Measurements from ENCODE around the gene RTP3.
"Not testable (repeated sequence)": the region's sequence is repeated elsewhere in the genome, so short reads cannot be mapped to it uniquely, and the experiment has no call there.

The RTP3 gene

GRCh38 chr3:46542344-46542743 is 44.6 kb downstream of the RTP3 start:
- H3K36me3 ChIP-seq (ENCODE audit: insufficient read depth, low read length): no peaks in the 10 kb centered on the region
- H3K4me1 ChIP-seq (ENCODE audit: insufficient read depth, low read length): no peaks in the 10 kb centered on the region
- no peak overlapping the region for H2AFZ ChIP-seq (ENCODE audit: low read depth, low read length)
- H3K9me3 ChIP-seq (ENCODE audit: low read length): no peaks in the 10 kb centered on the region
- H3K4me3 ChIP-seq (ENCODE audit: low read length): no peak overlapping the region
- peaks cover 2% of the 10 kb centered on the region for H3K27me3 ChIP-seq (ENCODE audit: insufficient read depth, low read length)

- H3K9me3 ChIP-seq (ENCODE audit: low read length): no peaks in the 10 kb centered on the region
- H2AFZ ChIP-seq (ENCODE audit: low read depth, low read length): no peak overlapping the region
- H3K4me3 ChIP-seq (ENCODE audit: low read length): no peak overlapping the region
- H3K36me3 ChIP-seq (ENCODE audit: insufficient read depth, low read length): no peaks in the 10 kb centered on the region
- H3K4me1 ChIP-seq (ENCODE audit: insufficient read depth, low read length): no peaks in the 10 kb centered on the region
- H3K27me3 ChIP-seq (ENCODE audit: insufficient read depth, low read length): peaks cover 2% of the 10 kb centered on the region
These were observed 45.0 kb downstream of the RTP3 start for GRCh38 chr3:46542801-46543201.

- no peaks in the 10 kb centered on the region for H3K4me1 ChIP-seq (ENCODE audit: insufficient read depth, low read length)
- no peaks in the 10 kb centered on the region for H3K36me3 ChIP-seq (ENCODE audit: insufficient read depth, low read length)
- H2AFZ ChIP-seq (ENCODE audit: low read depth, low read length): no peak overlapping the region
- no peaks in the 10 kb centered on the region for H3K9me3 ChIP-seq (ENCODE audit: low read length)
- no peak overlapping the region for H3K4me3 ChIP-seq (ENCODE audit: low read length)
- no peaks in the 10 kb centered on the region for H3K27me3 ChIP-seq (ENCODE audit: insufficient read depth, low read length)
These were observed 47.2 kb downstream of the RTP3 start for GRCh38 chr3:46544771-46545503.

- H3K9me3 ChIP-seq (ENCODE audit: low read length): no peaks in the 10 kb centered on the region
- no peaks in the 10 kb centered on the region for H3K27me3 ChIP-seq (ENCODE audit: insufficient read depth, low read length)
- no peak overlapping the region for H3K4me3 ChIP-seq (ENCODE audit: low read length)
- no peaks in the 10 kb centered on the region for H3K36me3 ChIP-seq (ENCODE audit: insufficient read depth, low read length)
- no peaks in the 10 kb centered on the region for H3K4me1 ChIP-seq (ENCODE audit: insufficient read depth, low read length)
- H2AFZ ChIP-seq (ENCODE audit: low read depth, low read length): no peak overlapping the region
These were observed 48.2 kb downstream of the RTP3 start for GRCh38 chr3:46545818-46546630.

- H3K4me3 ChIP-seq (ENCODE audit: low read length): no peak overlapping the region
- no peaks in the 10 kb centered on the region for H3K9me3 ChIP-seq (ENCODE audit: low read length)
- no peaks in the 10 kb centered on the region for H3K27me3 ChIP-seq (ENCODE audit: insufficient read depth, low read length)
- no peaks in the 10 kb centered on the region for H3K36me3 ChIP-seq (ENCODE audit: insufficient read depth, low read length)
- H2AFZ ChIP-seq (ENCODE audit: low read depth, low read length): no peak overlapping the region
- no peaks in the 10 kb centered on the region for H3K4me1 ChIP-seq (ENCODE audit: insufficient read depth, low read length)
These were observed 49.2 kb downstream of the RTP3 start for GRCh38 chr3:46546896-46547440.

- H3K9me3 ChIP-seq (ENCODE audit: low read length); H3K4me1 ChIP-seq (ENCODE audit: insufficient read depth, low read length); H3K36me3 ChIP-seq (ENCODE audit: insufficient read depth, low read length); H2AFZ ChIP-seq (ENCODE audit: low read depth, low read length); H3K4me3 ChIP-seq (ENCODE audit: low read length); H3K27me3 ChIP-seq (ENCODE audit: insufficient read depth, low read length): not testable (repeated sequence)
These were observed 50.8 kb downstream of the RTP3 start for GRCh38 chr3:46548611-46549010.

GRCh38 chr3:46549408-46549904 is 51.7 kb downstream of the RTP3 start:
- no peaks in the 10 kb centered on the region for H3K4me1 ChIP-seq (ENCODE audit: insufficient read depth, low read length)
- no peaks in the 10 kb centered on the region for H3K9me3 ChIP-seq (ENCODE audit: low read length)
- no peak overlapping the region for H3K4me3 ChIP-seq (ENCODE audit: low read length)
- no peaks in the 10 kb centered on the region for H3K36me3 ChIP-seq (ENCODE audit: insufficient read depth, low read length)
- H3K27me3 ChIP-seq (ENCODE audit: insufficient read depth, low read length): no peaks in the 10 kb centered on the region
- no peak overlapping the region for H2AFZ ChIP-seq (ENCODE audit: low read depth, low read length)

GRCh38 chr3:46549989-46550388 is 52.2 kb downstream of the RTP3 start:
- no peaks in the 10 kb centered on the region for H3K27me3 ChIP-seq (ENCODE audit: insufficient read depth, low read length)
- H3K9me3 ChIP-seq (ENCODE audit: low read length): no peaks in the 10 kb centered on the region
- no peak overlapping the region for H2AFZ ChIP-seq (ENCODE audit: low read depth, low read length)
- no peaks in the 10 kb centered on the region for H3K4me1 ChIP-seq (ENCODE audit: insufficient read depth, low read length)
- no peaks in the 10 kb centered on the region for H3K36me3 ChIP-seq (ENCODE audit: insufficient read depth, low read length)
- H3K4me3 ChIP-seq (ENCODE audit: low read length): no peak overlapping the region
